ENCODE measurements around the gene F7.
"Not testable (repeated sequence)": the region's sequence is repeated elsewhere in the genome, so short reads cannot be mapped to it uniquely, and the experiment has no call there.

Gene F7

DNA sequence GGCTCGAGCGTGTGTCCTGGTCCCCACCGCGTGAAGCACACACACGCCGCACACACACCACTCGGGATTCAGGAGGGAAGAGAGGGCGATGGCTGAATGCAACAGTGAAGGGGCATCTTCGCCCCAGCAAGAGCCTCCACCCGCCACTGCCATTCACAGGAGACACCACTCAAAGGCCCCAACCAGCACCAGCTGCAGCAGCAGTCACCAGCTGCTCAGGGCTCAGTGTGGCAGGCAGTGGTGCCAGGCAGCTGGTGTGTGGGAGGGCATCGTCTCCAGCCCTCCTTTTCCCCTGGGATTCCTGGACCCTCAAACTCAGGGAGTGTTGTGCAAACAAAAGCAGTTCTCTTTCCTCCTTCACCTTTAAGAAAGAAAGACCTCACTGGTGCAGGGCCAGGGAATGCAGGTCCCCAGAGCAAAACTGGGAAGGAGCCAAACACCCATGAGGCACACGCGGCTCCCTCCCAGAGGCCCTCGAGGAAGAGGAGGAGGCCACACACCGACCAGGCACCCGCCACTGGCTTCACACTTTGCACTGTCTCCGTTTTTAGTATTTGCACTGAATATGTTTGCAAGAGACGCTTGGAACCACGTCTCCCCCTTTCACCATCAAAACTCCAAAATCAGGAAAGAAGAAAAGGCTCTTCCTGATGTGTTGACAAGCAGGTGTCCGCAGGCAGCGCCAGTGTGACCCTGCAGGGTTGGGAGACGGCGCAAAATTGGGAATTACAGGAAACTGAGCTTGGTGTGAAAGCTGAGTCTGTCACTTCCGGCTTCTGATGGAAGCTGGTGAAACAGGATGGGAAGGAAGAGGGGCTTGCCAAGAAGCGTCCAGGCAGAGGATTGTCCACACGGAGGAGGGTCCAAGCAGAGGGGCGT, 26.4 kb upstream of the F7 start:
- TF ChIP-seq, protein P1, sequence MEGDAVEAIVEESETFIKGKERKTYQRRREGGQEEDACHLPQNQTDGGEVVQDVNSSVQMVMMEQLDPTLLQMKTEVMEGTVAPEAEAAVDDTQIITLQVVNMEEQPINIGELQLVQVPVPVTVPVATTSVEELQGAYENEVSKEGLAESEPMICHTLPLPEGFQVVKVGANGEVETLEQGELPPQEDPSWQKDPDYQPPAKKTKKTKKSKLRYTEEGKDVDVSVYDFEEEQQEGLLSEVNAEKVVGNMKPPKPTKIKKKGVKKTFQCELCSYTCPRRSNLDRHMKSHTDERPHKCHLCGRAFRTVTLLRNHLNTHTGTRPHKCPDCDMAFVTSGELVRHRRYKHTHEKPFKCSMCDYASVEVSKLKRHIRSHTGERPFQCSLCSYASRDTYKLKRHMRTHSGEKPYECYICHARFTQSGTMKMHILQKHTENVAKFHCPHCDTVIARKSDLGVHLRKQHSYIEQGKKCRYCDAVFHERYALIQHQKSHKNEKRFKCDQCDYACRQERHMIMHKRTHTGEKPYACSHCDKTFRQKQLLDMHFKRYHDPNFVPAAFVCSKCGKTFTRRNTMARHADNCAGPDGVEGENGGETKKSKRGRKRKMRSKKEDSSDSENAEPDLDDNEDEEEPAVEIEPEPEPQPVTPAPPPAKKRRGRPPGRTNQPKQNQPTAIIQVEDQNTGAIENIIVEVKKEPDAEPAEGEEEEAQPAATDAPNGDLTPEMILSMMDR (IDR thresholded peaks at IDR 0.05; ENCODE audit: low read depth, low read length, missing control alignments) = no peak
- Histone ChIP-seq H3K36me3 (replicated peaks) (no peaks in the 10 kb centered on the region), H3K27ac (no peak overlapping the region), H3K4me3 (ENCODE audit: low read depth, low read length) (no peak overlapping the region), H3K27me3 (replicated peaks) (no peaks in the 10 kb centered on the region)
- in situ Hi-C loops (cut with HindIII; ENCODE audit: low pct_ligation_motif_present, low sequenced_read_pairs) = no loop called here
- no peak for DNase-seq

DNA sequence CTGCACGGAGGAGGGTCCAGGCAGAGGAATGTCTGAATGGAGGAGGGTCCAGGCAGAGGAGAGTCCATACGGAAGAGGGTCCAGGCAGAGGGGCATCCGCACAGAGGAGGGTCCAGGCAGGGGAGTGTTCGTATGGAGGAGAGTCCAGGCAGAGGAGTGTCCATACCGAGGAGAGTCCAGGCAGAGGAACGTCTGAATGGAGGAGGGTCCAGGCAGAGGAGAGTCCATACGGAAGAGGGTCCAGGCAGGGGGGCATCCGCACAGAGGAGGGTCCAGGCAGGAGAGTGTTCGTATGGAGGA, 25.9 kb upstream of the F7 start:
- H3K4me3 ChIP-seq (ENCODE audit: low read depth, low read length); H3K27me3 ChIP-seq (replicated peaks); in situ Hi-C loops (cut with HindIII; ENCODE audit: low pct_ligation_motif_present, low sequenced_read_pairs); H3K27ac ChIP-seq; H3K36me3 ChIP-seq (replicated peaks); DNase-seq: not testable (repeated sequence)

DNA sequence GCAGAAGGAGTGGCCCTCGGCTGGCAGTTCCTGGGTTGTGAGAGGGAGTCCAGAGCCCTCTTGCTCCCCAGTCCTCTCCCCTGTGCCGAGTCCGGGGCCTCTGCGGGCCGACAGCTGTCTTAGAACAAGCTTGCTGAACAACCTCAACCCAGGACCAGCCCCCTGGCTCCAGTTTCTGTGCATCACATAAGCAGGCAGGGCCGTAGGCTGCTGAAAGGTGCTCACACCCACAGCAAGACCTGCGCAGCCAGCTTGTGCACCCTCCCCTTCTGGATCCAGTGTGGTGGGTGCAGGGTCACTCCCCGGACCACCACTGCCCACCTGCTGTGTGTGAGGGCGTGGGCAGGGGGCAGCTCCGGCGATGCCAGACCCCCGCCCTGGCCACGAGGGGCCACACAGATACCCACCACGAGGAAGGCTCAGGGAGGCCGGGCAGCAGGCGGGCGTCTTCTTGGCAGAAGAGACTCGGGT, 25.2 kb upstream of the F7 start:
- no peak overlapping the region for H3K27ac ChIP-seq
- TF ChIP-seq, protein P1 (IDR thresholded peaks at IDR 0.05; ENCODE audit: low read depth, low read length, missing control alignments) = no peak
- H3K27me3 ChIP-seq (replicated peaks) = no peaks in the 10 kb centered on the region
- DNase-seq = no peak
- in situ Hi-C loops (cut with HindIII; ENCODE audit: low pct_ligation_motif_present, low sequenced_read_pairs) = no loop called here
- no peak overlapping the region for H3K4me3 ChIP-seq (ENCODE audit: low read depth, low read length)
- no peaks in the 10 kb centered on the region for H3K36me3 ChIP-seq (replicated peaks)

DNA sequence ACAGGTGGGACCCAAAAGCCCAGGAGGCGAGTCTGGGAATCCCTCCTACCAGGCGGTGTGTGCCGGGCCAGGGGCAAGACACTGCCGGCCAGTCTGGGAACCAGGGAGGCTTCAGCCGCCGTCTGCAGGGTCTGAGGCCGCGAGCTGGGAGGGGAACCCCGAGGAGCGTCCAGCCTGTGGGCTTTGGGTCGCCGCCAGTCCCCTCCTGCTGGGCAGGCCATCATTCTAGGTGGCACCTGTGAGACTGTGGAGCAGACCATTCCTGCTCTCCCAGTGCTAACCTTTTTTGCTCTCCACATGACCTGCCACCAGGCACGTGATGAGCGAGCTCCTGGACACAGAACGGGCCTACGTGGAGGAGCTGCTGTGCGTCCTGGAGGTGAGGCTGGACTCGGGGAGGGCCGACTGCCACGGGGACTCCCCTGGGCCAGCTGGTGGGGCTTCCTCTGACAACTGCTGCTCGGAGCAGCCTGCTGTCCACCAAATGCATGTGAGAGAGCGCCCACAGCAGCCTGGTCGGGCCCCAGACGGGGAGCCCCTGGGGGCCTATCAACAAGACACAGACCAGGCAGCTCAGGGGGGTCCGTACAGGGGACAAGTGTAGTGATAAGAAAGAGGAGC, 24.6 kb upstream of the F7 start:
- Histone ChIP-seq H3K4me3 (ENCODE audit: low read depth, low read length) (no peak overlapping the region), H3K27me3 (replicated peaks) (no peaks in the 10 kb centered on the region), H3K36me3 (replicated peaks) (no peaks in the 10 kb centered on the region), H3K27ac (no peak overlapping the region)
- DNase-seq = no peak
- in situ Hi-C loops (cut with HindIII; ENCODE audit: low pct_ligation_motif_present, low sequenced_read_pairs) = no loop called here
- TF ChIP-seq, protein P1 (IDR thresholded peaks at IDR 0.05; ENCODE audit: low read depth, low read length, missing control alignments) = no peak

DNA sequence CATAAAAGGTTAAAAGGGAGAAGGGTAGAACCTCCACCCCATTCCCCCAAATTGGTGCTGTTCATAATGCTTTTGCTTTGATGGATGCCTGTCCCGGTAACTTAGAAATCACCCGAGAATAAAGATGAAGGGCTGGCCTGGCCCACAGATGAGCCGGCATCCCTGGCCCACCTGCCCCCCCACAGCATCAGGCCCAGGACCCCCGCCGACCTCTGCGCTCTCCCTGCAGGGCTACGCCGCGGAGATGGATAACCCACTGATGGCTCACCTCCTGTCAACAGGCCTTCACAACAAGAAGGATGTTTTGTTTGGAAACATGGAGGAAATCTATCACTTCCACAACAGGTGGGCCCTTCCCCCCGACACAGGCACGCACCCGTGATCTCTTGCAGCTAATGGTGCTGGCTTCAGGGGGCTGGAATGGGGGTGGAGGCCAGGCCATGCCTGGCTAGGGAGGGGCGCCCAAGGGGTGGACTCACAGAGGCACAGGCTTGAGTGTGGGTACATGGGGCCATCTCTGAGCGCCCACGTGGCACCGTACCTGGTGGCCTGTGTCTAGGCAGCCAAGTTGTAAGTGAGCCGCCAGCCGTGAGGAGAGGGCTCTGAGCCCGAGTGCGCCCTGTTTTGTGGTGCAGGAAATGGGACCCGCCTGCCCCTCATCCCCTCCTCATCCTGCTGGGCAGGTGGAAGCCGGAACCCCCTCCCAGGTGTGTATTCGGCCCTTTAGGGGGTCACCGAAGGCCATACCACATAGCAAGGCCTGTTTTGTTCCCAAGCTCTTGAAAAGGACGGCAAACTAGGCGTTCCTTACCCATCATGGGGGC, 23.2 kb upstream of the F7 start:
- no peak for DNase-seq
- in situ Hi-C loops (cut with HindIII; ENCODE audit: low pct_ligation_motif_present, low sequenced_read_pairs) = no loop called here
- H3K27me3 ChIP-seq (replicated peaks) = no peaks in the 10 kb centered on the region
- no peak overlapping the region for H3K4me3 ChIP-seq (ENCODE audit: low read depth, low read length)
- TF ChIP-seq, protein P1 (IDR thresholded peaks at IDR 0.05; ENCODE audit: low read depth, low read length, missing control alignments) = no peak
- H3K27ac ChIP-seq = no peak overlapping the region
- H3K36me3 ChIP-seq (replicated peaks) = no peaks in the 10 kb centered on the region

DNA sequence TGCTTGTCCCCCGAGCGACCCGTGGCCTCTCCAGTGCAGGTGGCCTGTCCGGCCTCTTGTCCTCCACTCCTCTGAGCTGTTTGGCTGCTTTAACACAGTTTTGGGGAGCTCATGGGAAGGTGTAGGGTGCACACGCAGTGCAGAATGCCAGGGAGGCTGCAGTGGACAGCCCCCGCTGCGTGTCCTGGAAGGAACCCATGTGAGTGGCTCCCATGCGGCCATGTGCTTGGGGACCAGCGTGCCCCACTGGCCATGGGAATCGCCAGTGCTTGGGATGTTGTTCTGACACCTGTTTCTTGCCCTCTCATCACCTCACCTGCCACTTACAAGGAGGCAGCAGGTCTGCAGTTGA, 22.6 kb upstream of the F7 start:
- TF ChIP-seq, protein P1 (IDR thresholded peaks at IDR 0.05; ENCODE audit: low read depth, low read length, missing control alignments) = no peak
- DNase-seq = no peak
- H3K36me3 ChIP-seq (replicated peaks) = no peaks in the 10 kb centered on the region
- no peak overlapping the region for H3K27ac ChIP-seq
- in situ Hi-C loops (cut with HindIII; ENCODE audit: low pct_ligation_motif_present, low sequenced_read_pairs) = no loop called here
- no peaks in the 10 kb centered on the region for H3K27me3 ChIP-seq (replicated peaks)
- H3K4me3 ChIP-seq (ENCODE audit: low read depth, low read length) = no peak overlapping the region

Data from brain microvascular endothelial cell (primary cell).